A204.1 (cell line): ENCODE data around the gene AOX1.
"Not testable (repeated sequence)": the region's sequence is repeated elsewhere in the genome, so short reads cannot be mapped to it uniquely, and the experiment has no call there.

Experiments
- FAIRE-seq: peaks from 2 replicates; lab custom pipeline; 2012; peaks lifted over from hg19 to GRCh38; lab: Jason Lieb, UNC

Gene AOX1

GRCh38 chr2:200703926-200704637 is 118.3 kb downstream of the AOX1 start:
- no peak for FAIRE-seq

DNA sequence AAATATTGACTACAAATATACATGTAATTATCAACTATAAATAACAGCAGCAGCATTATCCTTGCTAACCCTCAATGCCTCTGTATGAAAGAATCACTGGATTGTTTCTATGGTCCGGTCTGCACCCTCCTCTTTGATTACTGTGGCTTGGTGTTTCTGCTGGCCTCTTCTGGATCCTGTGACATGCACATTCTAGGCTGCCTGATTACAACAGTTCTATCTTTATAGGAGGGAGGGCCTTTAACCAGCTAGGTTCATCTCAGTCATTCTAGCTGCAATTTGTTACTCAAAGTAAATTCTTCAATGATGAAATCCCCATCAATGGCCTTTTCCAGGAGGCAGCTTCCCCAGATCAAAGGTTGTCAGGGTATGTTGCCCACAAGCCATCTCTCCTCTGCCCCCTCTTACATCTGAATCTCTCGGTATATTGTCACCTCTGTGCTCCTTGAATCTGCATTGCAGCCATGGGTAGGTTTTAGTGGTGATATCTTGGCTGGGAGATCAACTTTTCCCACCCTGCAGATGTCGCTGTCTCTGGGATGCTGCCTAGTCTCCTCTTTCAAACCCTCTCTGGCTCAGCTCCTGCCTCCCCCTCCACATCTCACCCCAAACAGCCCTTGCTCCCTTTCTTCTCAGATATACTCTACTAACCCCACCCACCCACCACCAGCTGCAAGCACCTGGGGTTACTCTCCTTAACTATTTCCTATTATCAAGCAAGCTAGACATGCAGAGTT is 119.7 kb downstream of the AOX1 start:
- FAIRE-seq: no peak

DNA sequence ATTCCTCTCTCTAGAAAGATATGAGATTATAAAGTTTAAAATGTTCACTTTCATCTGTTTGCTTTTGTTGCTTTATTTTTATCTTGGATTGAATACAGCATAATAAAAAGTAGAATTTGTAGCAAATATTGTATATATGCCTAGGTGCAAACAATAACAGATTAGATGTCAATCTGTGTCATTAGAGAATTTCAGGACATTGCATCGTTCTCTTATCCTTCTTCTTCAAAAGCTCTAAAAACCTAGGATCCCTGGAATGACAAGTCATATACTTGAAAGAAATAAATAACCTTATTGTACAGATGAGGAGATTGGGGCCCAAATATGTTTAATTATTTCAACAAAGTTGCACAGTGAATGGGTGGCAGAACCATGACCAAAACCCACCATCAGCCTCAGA is 123.1 kb downstream of the AOX1 start:
- FAIRE-seq: no peak

DNA sequence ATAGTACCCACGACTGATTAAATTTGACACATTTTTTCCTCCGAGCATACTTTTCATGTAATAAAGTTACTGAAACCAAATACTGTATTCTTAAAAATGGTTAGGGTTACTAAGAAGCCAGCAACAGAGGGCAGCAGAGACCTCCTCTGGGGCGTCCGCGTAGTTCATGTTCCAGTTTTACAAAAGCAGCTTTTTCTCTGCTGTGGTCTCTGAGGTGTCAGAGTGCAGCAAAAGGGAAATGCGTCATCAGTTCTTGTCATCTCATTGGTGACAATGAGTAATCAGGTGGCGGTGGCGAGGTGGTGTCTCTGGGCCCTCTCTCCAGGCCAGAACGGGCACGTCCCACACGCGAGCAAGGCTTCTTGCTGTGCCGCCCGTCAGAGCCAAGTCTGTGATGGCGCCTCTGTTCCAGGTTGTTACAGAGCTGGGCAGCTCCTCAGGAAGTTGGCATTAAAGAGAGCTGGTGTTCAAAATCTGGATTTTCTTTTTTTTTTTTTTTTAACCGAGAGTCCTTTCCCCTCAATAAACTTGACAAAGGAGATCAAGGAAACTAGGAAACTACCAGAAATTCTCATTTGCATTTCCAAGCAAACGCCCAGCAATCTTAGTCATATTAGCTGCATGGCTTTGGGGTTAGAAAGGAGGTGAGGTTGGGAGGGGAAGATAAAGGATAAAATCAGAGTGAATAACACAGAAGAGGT is 127.3 kb downstream of the AOX1 start:
- peak; percentile 97 for FAIRE-seq

- FAIRE-seq: no peak
These were observed 127.9 kb downstream of the AOX1 start for GRCh38 chr2:200713704-200714064.

DNA sequence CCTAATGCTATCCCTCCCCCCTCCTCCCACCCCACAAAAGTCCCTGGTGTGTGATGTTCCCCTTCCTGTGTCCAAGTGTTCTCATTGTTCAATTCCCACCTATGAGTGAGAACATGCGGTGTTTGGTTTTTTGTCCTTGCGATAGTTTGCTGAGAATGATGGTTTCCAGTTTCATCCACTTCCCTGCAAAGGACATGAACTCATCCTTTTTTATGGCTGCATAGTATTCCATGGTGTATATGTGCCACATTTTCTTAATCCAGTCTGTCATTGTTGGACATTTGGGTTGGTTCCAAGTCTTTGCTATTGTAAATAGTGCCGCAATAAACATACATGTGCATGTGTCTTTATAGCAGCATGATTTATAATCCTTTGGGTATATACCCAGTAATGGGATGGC is 129.2 kb downstream of the AOX1 start:
- not testable (repeated sequence) for FAIRE-seq

- FAIRE-seq: no peak
These were observed 130.6 kb downstream of the AOX1 start for GRCh38 chr2:200716386-200716785.
